H1 (cell line): ENCODE results near the gene FCER2. TPM values are rescaled to one million over a fixed set of nuclear protein-coding genes. Genes with fewer than 3 reads are reported as not detected.
A peak's percentile ranks its signal among the peaks of the same experiment; 100 is the strongest.

Source experiments
- CTCF ChIA-PET: fragments of 300-600 bp; sonication (Branson Sonifier 250); formaldehyde crosslinking; loops from one replicate; lab custom pipeline; 2021; ENCODE audit not compliant: partially characterized antibody; lab: Charles Lee
- POLR2A ChIA-PET: fragments of 300-600 bp; sonication (Branson Sonifier 250); formaldehyde crosslinking; loops from one replicate; lab custom pipeline; 2021; ENCODE audit warnings: inconsistent platforms; ENCODE audit not compliant: partially characterized antibody; lab: Charles Lee
- DNase-seq, 2 experiments: peaks; one replicate each; pipeline versions ENCODE4 v3.0.0 to v3.0.0-alpha.2; 2010 to 2022; ENCODE audit warnings: low spot score in 2 of 2, low read depth in 1 of 2, mixed read lengths in 1 of 2
- FAIRE-seq: peaks from 2 replicates; lab custom pipeline; 2011; peaks lifted over from hg19 to GRCh38; lab: Jason Lieb, UNC
- H2AFZ ChIP-seq: 2 replicates; pipeline ENCODE4 v1.8.1; 2012; ENCODE audit warnings: low read length, inconsistent platforms
- H2AK5ac ChIP-seq: 2 replicates; pipeline ENCODE4 v1.6.1; 2013; ENCODE audit warnings: low read depth, low read length
- H2BK120ac ChIP-seq: replicated peaks from 2 replicates; pipeline ENCODE3; 2013; ENCODE audit warnings: low read depth, low read length, inconsistent platforms
- H2BK12ac ChIP-seq: 2 replicates; pipeline ENCODE4 v1.6.1; 2013; ENCODE audit warnings: low read depth, low read length
- H2BK15ac ChIP-seq: 2 replicates; pipeline ENCODE4 v1.6.1; 2013; ENCODE audit warnings: low read length
- H2BK20ac ChIP-seq: 2 replicates; pipeline ENCODE4 v1.6.1; 2013; ENCODE audit warnings: low read length
- H2BK5ac ChIP-seq: 2 replicates; pipeline ENCODE4 v1.6.1; 2013; ENCODE audit warnings: low read depth, low read length
- H3K14ac ChIP-seq: 2 replicates; pipeline ENCODE4 v1.6.1; 2013; ENCODE audit warnings: inconsistent platforms; ENCODE audit not compliant: insufficient read length
- H3K18ac ChIP-seq: 2 replicates; pipeline ENCODE4 v1.6.1; 2013; ENCODE audit warnings: low read length; ENCODE audit errors: extremely low read depth
- H3K23ac ChIP-seq: 2 replicates; pipeline ENCODE4 v1.6.1; 2013; ENCODE audit warnings: inconsistent platforms; ENCODE audit not compliant: insufficient read length
- H3K23me2 ChIP-seq: 2 replicates; pipeline ENCODE4 v1.6.1; 2013; ENCODE audit warnings: low read depth, low read length
- H3K27ac ChIP-seq: 2 replicates; pipeline ENCODE4 v1.6.1; 2011; ENCODE audit warnings: low read depth, low read length, inconsistent platforms
- H3K27me3 ChIP-seq, 4 experiments: replicated peaks in 1 of 4; 1 replicate in 1 of 4; 2 replicates in 3 of 4; pipeline versions ENCODE4 v1.6.1 to v1.8.1; 2011 to 2013; ENCODE audit warnings: low read length in 3 of 4, mild to moderate bottlenecking in 3 of 4, inconsistent platforms in 2 of 4, mixed read lengths in 2 of 4, moderate library complexity in 1 of 4; ENCODE audit not compliant: control insufficient read depth in 3 of 4, insufficient read depth in 3 of 4; ENCODE audit errors: extremely low read depth in 1 of 4
- H3K36me3 ChIP-seq, 4 experiments: 2 replicates each; pipeline versions ENCODE4 v1.6.1 to v1.8.1; 2011 to 2013; ENCODE audit warnings: mild to moderate bottlenecking in 4 of 4, low read length in 3 of 4, moderate library complexity in 2 of 4, control low read depth in 1 of 4, inconsistent platforms in 1 of 4; ENCODE audit not compliant: insufficient read depth in 4 of 4, control insufficient read depth in 2 of 4
- H3K4ac ChIP-seq: replicated peaks from 2 replicates; pipeline ENCODE3; 2013; ENCODE audit warnings: low read length, low read depth, mixed read lengths, inconsistent platforms; ENCODE audit not compliant: insufficient read length
- H3K4me1 ChIP-seq, 4 experiments: replicated peaks in 1 of 4; 1 replicate in 1 of 4; 2 replicates in 3 of 4; pipeline versions ENCODE4 v1.6.1 to v1.8.1; 2011 to 2013; ENCODE audit warnings: low read length in 3 of 4, inconsistent platforms in 2 of 4, mixed read lengths in 1 of 4; ENCODE audit not compliant: insufficient read depth in 4 of 4, control insufficient read depth in 3 of 4
- H3K4me2 ChIP-seq, 2 experiments: 2 replicates each; pipeline versions ENCODE4 v1.6.1 to v1.8.1; 2011 to 2013; ENCODE audit warnings: low read depth in 2 of 2, low read length in 2 of 2, control low read depth in 1 of 2, inconsistent platforms in 1 of 2, mild to moderate bottlenecking in 1 of 2; ENCODE audit not compliant: insufficient read depth in 1 of 2
- H3K4me3 ChIP-seq, 4 experiments: fragments of 200-600, 300-600 bp in 1 of 4; sonication (generic), shearing (Covaris generic), sonication (Bioruptor Twin) in 1 of 4; 2 replicates each; pipeline versions ENCODE4 v1.5.1 to v1.8.1; 2011 to 2016; ENCODE audit warnings: low read length in 4 of 4, low read depth in 3 of 4, control low read depth in 2 of 4, inconsistent platforms in 2 of 4, mild to moderate bottlenecking in 2 of 4, mixed read lengths in 1 of 4, moderate library complexity in 1 of 4; ENCODE audit not compliant: insufficient read depth in 2 of 4; ENCODE audit errors: extremely low read depth in 1 of 4
- H3K56ac ChIP-seq: replicated peaks from 2 replicates; pipeline ENCODE3; 2013; ENCODE audit warnings: low read depth, mild to moderate bottlenecking, mixed read lengths, low read length, inconsistent platforms; ENCODE audit not compliant: insufficient read length
- H3K79me1 ChIP-seq: 2 replicates; pipeline ENCODE4 v1.6.1; 2013; ENCODE audit warnings: low read depth, low read length, control low read depth
- H3K79me2 ChIP-seq, 2 experiments: 2 replicates each; pipeline versions ENCODE4 v1.6.1 to v1.8.1; 2012 to 2013; ENCODE audit warnings: low read length in 2 of 2, mild to moderate bottlenecking in 2 of 2, inconsistent platforms in 1 of 2; ENCODE audit not compliant: insufficient read depth in 2 of 2, control insufficient read depth in 1 of 2
- H3K9ac ChIP-seq, 4 experiments: replicated peaks in 1 of 4; 1 replicate in 1 of 4; 2 replicates in 3 of 4; pipeline versions ENCODE4 v1.6.1 to v1.8.1; 2011 to 2013; ENCODE audit warnings: low read depth in 3 of 4, low read length in 3 of 4, control low read depth in 2 of 4, mild to moderate bottlenecking in 2 of 4, moderate library complexity in 2 of 4, inconsistent platforms in 1 of 4; ENCODE audit errors: extremely low read depth in 1 of 4
- H3K9me3 ChIP-seq, 2 experiments: 2 replicates each; pipeline versions ENCODE4 v1.6.1 to v1.8.1; 2012 to 2013; ENCODE audit warnings: mild to moderate bottlenecking in 2 of 2, moderate library complexity in 2 of 2, control low read depth in 1 of 2, inconsistent platforms in 1 of 2, low read depth in 1 of 2, low read length in 1 of 2, mixed read lengths in 1 of 2; ENCODE audit not compliant: insufficient read depth in 2 of 2
- H4K20me1 ChIP-seq, 2 experiments: replicated peaks in 1 of 2; 2 replicates each; pipeline versions ENCODE3 to v1.8.1; 2011 to 2013; ENCODE audit warnings: inconsistent platforms in 2 of 2, low read length in 2 of 2, mild to moderate bottlenecking in 1 of 2; ENCODE audit not compliant: insufficient read depth in 2 of 2, control insufficient read depth in 1 of 2
- H4K5ac ChIP-seq: 2 replicates; pipeline ENCODE4 v1.6.1; 2013; ENCODE audit warnings: low read length, low read depth, mixed read lengths, inconsistent platforms; ENCODE audit not compliant: insufficient read length
- H4K8ac ChIP-seq: 2 replicates; pipeline ENCODE4 v1.8.0; 2013; ENCODE audit warnings: mild to moderate bottlenecking, moderate library complexity, low read length, inconsistent platforms; ENCODE audit not compliant: insufficient read depth; ENCODE audit errors: extremely low read depth
- H4K91ac ChIP-seq: replicated peaks from 2 replicates; pipeline ENCODE3; 2013; ENCODE audit warnings: low read length, mixed read lengths, inconsistent platforms; ENCODE audit not compliant: insufficient read length
- ASH2L ChIP-seq: fragments of 200-600, 300-600 bp; sonication (generic); IDR thresholded peaks from one replicate; pipeline ENCODE4 v1.7.1; 2017; ENCODE audit warnings: low read length
- CBX8 ChIP-seq: fragments of 300-800, 300-1000 bp; sonication (generic); IDR thresholded peaks from 2 replicates; pipeline ENCODE4 v1.7.1; 2016; ENCODE audit warnings: low read depth, low read length, borderline replicate concordance
- E2F6 ChIP-seq: IDR thresholded peaks from 2 replicates; pipeline ENCODE4 v1.6.1; 2012; ENCODE audit warnings: inconsistent platforms
- GABPA ChIP-seq: IDR thresholded peaks from 2 replicates; pipeline ENCODE4 v1.6.1; 2011; ENCODE audit warnings: mild to moderate bottlenecking, low read length, moderate library complexity, borderline replicate concordance; ENCODE audit not compliant: insufficient read depth
- GTF2F1 ChIP-seq: IDR thresholded peaks from 2 replicates; pipeline ENCODE4 v1.6.1; 2012; ENCODE audit warnings: low read depth, low read length, improper control_type of control experiment, borderline replicate concordance
- JUN ChIP-seq: IDR thresholded peaks from 2 replicates; pipeline ENCODE4 v1.6.1; 2011; ENCODE audit warnings: low read depth, mild to moderate bottlenecking, improper control_type of control experiment, low read length
- JUND ChIP-seq: IDR thresholded peaks from 2 replicates; pipeline ENCODE4 v1.6.1; 2011; ENCODE audit warnings: mild to moderate bottlenecking, improper control_type of control experiment, low read length
- MAFK ChIP-seq: IDR thresholded peaks from 2 replicates; pipeline ENCODE4 v1.6.1; 2012; ENCODE audit warnings: low read depth, mild to moderate bottlenecking, improper control_type of control experiment, low read length
- PHF8 ChIP-seq: fragments of 200-600 bp; sonication (generic); conservative IDR thresholded peaks from 2 replicates; pipeline ENCODE4 v1.7.1; 2012; ENCODE audit warnings: low read depth, mild to moderate bottlenecking, inconsistent platforms, low read length, moderate library complexity
- POLR2A ChIP-seq, 2 experiments: IDR thresholded peaks; 1 replicate in 1 of 2; 2 replicates in 1 of 2; pipeline ENCODE4 v1.6.1; 2011; ENCODE audit warnings: low read depth in 2 of 2, low read length in 2 of 2, mild to moderate bottlenecking in 2 of 2; ENCODE audit errors: control extremely low read depth in 1 of 2
- TAF7 ChIP-seq: optimal IDR thresholded peaks from 2 replicates; pipeline ENCODE3; 2011; ENCODE audit warnings: low read depth, mild to moderate bottlenecking, inconsistent platforms, low read length, moderate library complexity, borderline replicate concordance
- WGBS, 2 experiments: shearing (Covaris generic) in 1 of 2; methylation state at CpG; one replicate each; pipeline versions ENCODE4 v1.1.6 to v1.1.7; 2013 to 2015; ENCODE audit warnings: low lambda C conversion rate in 2 of 2, mixed read lengths in 2 of 2, inconsistent platforms in 1 of 2, low coverage in 1 of 2, missing lambda C conversion rate in 1 of 2; ENCODE audit not compliant: insufficient replicate concordance in 2 of 2, insufficient coverage in 1 of 2, insufficient read length in 1 of 2; ENCODE audit errors: extremely low coverage in 1 of 2, missing lambda C conversion rate in 1 of 2; 5-methylcytosine and 5-hydroxymethylcytosine counted together
- polyA plus RNA-seq, 7 experiments: library from polyadenylated mRNA; depleted of rRNA in 3 of 7; stranded (reverse) in 5 of 7; unstranded in 2 of 7; fragments of >200 nt in 5 of 7; fragments of 200-250 nt in 2 of 7; gene quantifications; 1 replicate in 5 of 7; 2 replicates in 1 of 7; 4 replicates in 1 of 7; pipeline versions ENCODE4 v1.2.1 to v1.2.3, GENCODE V29; 2011 to 2013; ENCODE audit warnings: missing spikeins in 2 of 7, mixed read lengths in 2 of 7
- total RNA-seq: library from RNA; stranded (reverse); fragmentation: NEBNext Ultra II Directional; extraction: Animal tissue kit (Norgen Biotek cat#: 25700); gene quantifications from 2 replicates; pipeline ENCODE4 v1.2.1, GENCODE V29; 2021

Gene FCER2
- total and polyA plus RNA-seq, 2 of the 8 experiments (the other 6 are each of a cell fraction or from before 2014, with no cell fraction given): 0.67 TPM; not detected in 1

GRCh38 chr19:7705387-7706187 is 3.7 kb upstream of the FCER2 start:
- Histone ChIP-seq H3K14ac (no peak overlapping the region), H3K4me3 (no peak overlapping the region), H2BK12ac (no peak overlapping the region), H3K79me1 (no peaks in the 10 kb centered on the region), H3K27me3 (no peaks in the 10 kb centered on the region; a peak in 1 of 7 replicates), H3K79me2 (no peaks in the 10 kb centered on the region), H2AFZ (no peak overlapping the region), H4K8ac (peak overlapping the region; percentile 3; the same call in 1 of the 2 replicates), H3K4me1 (no peaks in the 10 kb centered on the region; a peak in 1 of 7 replicates), H2AK5ac (no peak overlapping the region), H3K27ac (0 out of 2 replicates have a peak overlapping the region, but pooled peaks have one; percentile 24), H4K91ac (no peak overlapping the region), H3K9me3 (no peaks in the 10 kb centered on the region), H4K5ac (no peak overlapping the region), H3K4ac (no peak overlapping the region), H4K20me1 (no peaks in the 10 kb centered on the region), H2BK5ac (no peak overlapping the region), H2BK120ac (no peak overlapping the region), H2BK20ac (no peak overlapping the region), H3K36me3 (no peaks in the 10 kb centered on the region), H3K23ac (no peak overlapping the region), H3K23me2 (0 out of 2 replicates have a peak, but pooled peaks cover 1% of the 10 kb centered on the region), H3K18ac (no peak overlapping the region), H3K9ac (no peak overlapping the region), H3K4me2 (no peak overlapping the region), H3K56ac (no peak overlapping the region), H2BK15ac (no peak overlapping the region)
- WGBS, 2 experiments: 86% methylated on average over 21 of the region's 24 CpGs; no CpG with 5 or more reads in 1 of the 2 experiments
- CTCF ChIA-PET: interaction anchor here (0.6 kb wide), 1 partner anchor 881 kb away, joined by 3 read pairs; no protein-coding TSS in a partner anchor
- POLR2A ChIA-PET: interaction anchor here (0.7 to 1.0 kb wide), 2 partner anchors 20 to 805 kb away, joined by 3 read pairs; no protein-coding TSS in a partner anchor
- DNase-seq (no peak), FAIRE-seq (no peak)
- TF ChIP-seq E2F6: no peak
- TF ChIP-seq POLR2A (IDR thresholded peaks at IDR 0.05; ENCODE audit: control extremely low read depth in 1 of 2, low read depth in 2 of 2, low read length in 2 of 2): no peak
- no peak for TF ChIP-seq GTF2F1
- no peak for TF ChIP-seq JUN
- TF ChIP-seq MAFK: no peak
- no peak for TF ChIP-seq PHF8
- no peak for TF ChIP-seq JUND
- no peak for TF ChIP-seq TAF7
- no peak for TF ChIP-seq ASH2L
- no peak for TF ChIP-seq GABPA
- TF ChIP-seq CBX8: no peak
